Skeletal muscle tissue (tissue), 4 donors: Measurements from ENCODE around the gene DGUOK. TPM values are rescaled to one million over a fixed set of nuclear protein-coding genes. Genes with fewer than 3 reads are reported as not detected.
"Not testable (repeated sequence)": the region's sequence is repeated elsewhere in the genome, so short reads cannot be mapped to it uniquely, and the experiment has no call there.

Source experiments
- H3K27ac ChIP-seq: one replicate; pipeline ENCODE4 v1.7.0; 2013; ENCODE audit warnings: mild to moderate bottlenecking, low read depth, low read length, inconsistent platforms
- H3K27me3 ChIP-seq, 3 donors: one replicate each; pipeline ENCODE4 v1.7.0; 2013; ENCODE audit warnings: low read length in 3 of 3; ENCODE audit not compliant: control insufficient read depth in 3 of 3, insufficient read depth in 3 of 3
- H3K36me3 ChIP-seq, 3 donors: one replicate each; pipeline ENCODE4 v1.7.0; 2013; ENCODE audit warnings: low read length in 3 of 3; ENCODE audit not compliant: control insufficient read depth in 3 of 3, insufficient read depth in 3 of 3
- H3K4me1 ChIP-seq, 3 donors: one replicate each; pipeline ENCODE4 v1.7.0; 2013; ENCODE audit warnings: low read length in 3 of 3, mild to moderate bottlenecking in 3 of 3; ENCODE audit not compliant: control insufficient read depth in 3 of 3, insufficient read depth in 3 of 3
- H3K4me3 ChIP-seq, 3 donors: one replicate each; pipeline ENCODE4 v1.7.0; 2013; ENCODE audit warnings: low read length in 3 of 3
- H3K9ac ChIP-seq, 3 donors: one replicate each; pipeline ENCODE4 v1.7.0; 2013; ENCODE audit warnings: low read length in 3 of 3, mild to moderate bottlenecking in 3 of 3, moderate library complexity in 2 of 3, low read depth in 1 of 3
- H3K9me3 ChIP-seq, 3 donors: one replicate each; pipeline ENCODE4 v1.7.0; 2013; ENCODE audit warnings: low read length in 3 of 3; ENCODE audit not compliant: control insufficient read depth in 3 of 3
- total RNA-seq: library from RNA; depleted of rRNA; stranded (reverse); fragments of >200 nt; gene quantifications from one replicate; pipeline ENCODE4 v1.2.3, GENCODE V29; 2014
- donor health status: Osteomylitis.

DGUOK gene
- total RNA-seq, 1 donor from 2014 or later: 32.4 TPM

- no peak overlapping the region for H3K27ac ChIP-seq
- no peaks in the 10 kb centered on the region for H3K27me3 ChIP-seq
- peaks cover 0 to 11% (median 0%) of the 10 kb centered on the region in 3 donors for H3K36me3 ChIP-seq
- no peaks in the 10 kb centered on the region for H3K9me3 ChIP-seq
- no peak overlapping the region for H3K4me3 ChIP-seq
- H3K9ac ChIP-seq: no peak overlapping the region
- H3K4me1 ChIP-seq: peaks cover 9 to 14% (median 13%) of the 10 kb centered on the region in 3 donors
These were observed 5.1 kb downstream of the DGUOK start for GRCh38 chr2:73931531-73932500.

DNA sequence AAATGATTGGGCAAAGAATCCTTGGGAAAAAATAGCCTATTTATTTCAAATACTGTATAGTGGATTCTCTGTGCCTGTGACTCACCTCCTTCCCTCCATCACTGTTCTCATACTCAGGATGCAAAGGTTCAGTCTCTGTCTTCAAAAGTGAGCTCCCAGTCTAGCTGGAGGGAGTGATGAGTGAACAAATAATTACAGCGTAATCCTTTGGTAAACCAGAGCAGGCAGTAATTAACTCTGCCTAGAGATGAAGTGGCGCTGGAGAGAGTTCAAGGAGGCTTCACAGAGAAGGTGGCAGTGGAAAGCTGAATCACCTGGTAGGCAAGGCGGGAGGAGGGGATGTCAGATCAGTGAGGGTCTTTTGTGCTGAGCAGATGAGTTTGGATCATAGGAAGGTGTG, 6.5 kb downstream of the DGUOK start:
- H3K9me3 ChIP-seq: no peaks in the 10 kb centered on the region
- H3K36me3 ChIP-seq: peaks cover 0 to 11% (median 0%) of the 10 kb centered on the region in 3 donors
- peaks cover 4 to 17% (median 7%) of the 10 kb centered on the region in 3 donors for H3K4me1 ChIP-seq
- H3K27me3 ChIP-seq: no peaks in the 10 kb centered on the region
- no peak overlapping the region for H3K27ac ChIP-seq
- no peak overlapping the region for H3K4me3 ChIP-seq
- no peak overlapping the region for H3K9ac ChIP-seq

DNA sequence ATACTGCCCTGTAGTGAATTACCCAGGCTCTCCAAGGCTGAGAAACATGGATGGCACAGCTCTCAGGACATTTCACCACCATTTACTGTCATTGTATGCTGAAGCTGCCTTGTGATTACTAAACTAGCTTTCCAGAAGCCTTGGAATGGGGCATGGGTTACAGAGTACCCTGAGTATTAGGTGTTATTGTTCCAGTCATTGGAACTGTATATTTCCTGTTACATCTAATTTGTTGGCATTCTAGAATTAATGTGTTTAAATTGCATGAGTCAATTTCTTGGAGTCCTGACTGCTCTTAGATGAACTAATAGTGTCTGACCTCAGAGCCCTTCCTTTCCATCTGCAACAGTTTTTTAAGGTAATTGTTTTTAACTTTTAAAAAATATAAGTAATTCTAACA, 9.0 kb downstream of the DGUOK start:
- Histone ChIP-seq H3K9me3 (no peaks in the 10 kb centered on the region), H3K9ac (peak overlapping the region in 1 of 3 donors; percentile 10), H3K36me3 (peaks cover 0 to 11% (median 0%) of the 10 kb centered on the region in 3 donors), H3K27me3 (no peaks in the 10 kb centered on the region), H3K27ac (no peak overlapping the region), H3K4me3 (no peak overlapping the region), H3K4me1 (peaks cover 0 to 22% (median 2%) of the 10 kb centered on the region in 3 donors)

DNA sequence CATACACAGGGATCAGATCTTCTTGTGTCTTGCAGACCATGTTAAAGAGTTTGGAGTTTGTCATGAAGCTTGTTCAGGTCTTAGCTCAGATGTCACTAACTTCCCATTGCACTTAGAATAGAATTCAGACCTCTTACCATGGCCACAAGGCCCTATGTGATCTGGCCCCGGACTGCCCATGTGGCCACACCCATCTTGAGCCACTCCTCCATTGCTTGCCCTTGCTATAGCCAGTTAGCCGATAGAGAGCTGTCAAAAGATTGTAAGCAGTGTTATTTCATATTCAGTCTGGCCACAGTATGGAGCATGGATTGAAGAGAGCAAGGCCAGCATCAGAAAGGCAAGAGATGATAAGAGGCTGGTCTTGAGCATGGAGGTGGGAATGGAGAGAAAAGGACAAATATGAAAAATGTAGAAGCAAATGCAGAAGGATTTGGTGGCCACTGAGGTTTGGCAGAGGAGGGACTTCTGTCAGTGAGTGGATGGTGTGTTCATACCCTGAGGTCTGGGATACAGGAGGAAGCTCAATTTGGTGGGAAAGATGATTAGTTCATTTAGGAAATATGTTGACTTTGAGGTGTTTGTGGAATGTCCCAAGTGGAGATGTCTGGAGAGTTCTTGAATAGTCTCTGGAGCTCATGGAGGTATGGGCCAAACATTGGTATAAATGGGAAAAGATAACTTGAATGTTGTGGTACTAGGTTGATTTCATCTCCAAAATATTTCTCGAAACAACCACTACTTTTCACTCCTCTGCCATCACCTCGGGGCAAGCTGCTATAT, 10.6 kb downstream of the DGUOK start:
- peaks cover 0 to 10% (median 0%) of the 10 kb centered on the region in 3 donors for H3K36me3 ChIP-seq
- H3K9ac ChIP-seq: no peak overlapping the region
- peaks cover 0 to 17% (median 2%) of the 10 kb centered on the region in 3 donors for H3K4me1 ChIP-seq
- H3K27me3 ChIP-seq: no peaks in the 10 kb centered on the region
- no peaks in the 10 kb centered on the region for H3K9me3 ChIP-seq
- H3K27ac ChIP-seq: no peak overlapping the region
- no peak overlapping the region for H3K4me3 ChIP-seq

- Histone ChIP-seq H3K4me3 (no peak overlapping the region), H3K9me3 (no peaks in the 10 kb centered on the region), H3K4me1 (peaks cover 0 to 17% (median 2%) of the 10 kb centered on the region in 3 donors), H3K9ac (no peak overlapping the region), H3K27ac (no peak overlapping the region), H3K36me3 (peaks cover 0 to 6% (median 0%) of the 10 kb centered on the region in 3 donors), H3K27me3 (no peaks in the 10 kb centered on the region)
These were observed 11.2 kb downstream of the DGUOK start for GRCh38 chr2:73937899-73938298.

DNA sequence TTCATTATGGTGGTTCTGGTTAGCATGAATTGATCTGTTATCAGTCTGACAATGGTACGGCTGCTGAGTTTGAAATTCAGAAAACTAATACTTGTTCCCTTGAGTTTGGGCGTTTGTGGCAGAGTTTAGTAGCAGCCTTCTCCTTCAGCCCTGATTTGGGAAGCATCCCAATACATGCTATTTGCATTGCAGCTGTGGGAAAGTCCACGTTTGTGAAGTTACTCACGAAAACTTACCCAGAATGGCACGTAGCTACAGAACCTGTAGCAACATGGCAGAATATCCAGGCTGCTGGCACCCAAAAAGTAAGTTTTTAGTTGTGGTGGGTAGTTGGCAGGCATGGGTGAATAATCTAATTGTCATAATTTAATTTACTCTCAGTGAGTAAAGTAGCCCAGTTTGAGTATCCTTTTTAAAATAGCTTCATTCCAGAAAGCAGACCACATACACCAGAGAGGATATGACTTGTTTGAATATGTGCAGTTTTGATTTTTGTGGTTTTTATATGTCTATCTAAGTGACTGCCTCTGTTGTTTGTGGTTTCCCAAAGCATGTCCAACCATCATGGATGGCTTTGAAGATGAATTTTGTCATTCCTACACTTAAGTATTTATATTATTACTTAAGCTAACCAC, 12.2 kb downstream of the DGUOK start:
- H3K4me3 ChIP-seq: no peak overlapping the region
- H3K9me3 ChIP-seq: no peaks in the 10 kb centered on the region
- H3K9ac ChIP-seq: no peak overlapping the region
- H3K27ac ChIP-seq: no peak overlapping the region
- peaks cover 0 to 8% (median 0%) of the 10 kb centered on the region in 3 donors for H3K36me3 ChIP-seq
- H3K4me1 ChIP-seq: peaks cover 0 to 17% (median 2%) of the 10 kb centered on the region in 3 donors
- H3K27me3 ChIP-seq: no peaks in the 10 kb centered on the region

- Histone ChIP-seq H3K36me3 (peaks cover 0 to 8% (median 0%) of the 10 kb centered on the region in 3 donors), H3K9ac (no peak overlapping the region), H3K4me3 (no peak overlapping the region), H3K27ac (no peak overlapping the region), H3K4me1 (peaks cover 0 to 17% (median 2%) of the 10 kb centered on the region in 3 donors), H3K27me3 (no peaks in the 10 kb centered on the region), H3K9me3 (no peaks in the 10 kb centered on the region)
These were observed 12.7 kb downstream of the DGUOK start for GRCh38 chr2:73939419-73939818.

DNA sequence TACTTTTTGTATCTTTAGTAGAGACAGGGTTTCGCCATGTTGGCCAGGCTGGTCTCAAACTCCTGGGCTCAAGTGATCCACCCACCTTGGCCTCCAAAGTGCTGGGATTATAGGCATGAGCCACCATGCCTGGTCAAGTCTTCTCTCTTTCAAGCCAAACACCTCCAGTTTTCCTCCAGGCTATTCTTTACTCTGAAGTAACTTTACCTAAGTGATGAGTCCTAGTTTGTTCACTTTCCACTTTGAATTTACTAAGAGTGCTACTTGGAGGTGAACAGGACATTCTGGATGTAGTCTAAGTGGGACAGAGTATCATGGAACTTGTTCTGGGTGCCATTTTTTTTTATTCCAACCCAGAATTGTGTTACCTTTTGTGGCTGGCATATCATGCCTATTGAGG, 13.4 kb downstream of the DGUOK start:
- H3K9ac ChIP-seq, H3K36me3 ChIP-seq: not testable (repeated sequence)
- peaks cover 0 to 17% (median 2%) of the 10 kb centered on the region in 3 donors for H3K4me1 ChIP-seq

DNA sequence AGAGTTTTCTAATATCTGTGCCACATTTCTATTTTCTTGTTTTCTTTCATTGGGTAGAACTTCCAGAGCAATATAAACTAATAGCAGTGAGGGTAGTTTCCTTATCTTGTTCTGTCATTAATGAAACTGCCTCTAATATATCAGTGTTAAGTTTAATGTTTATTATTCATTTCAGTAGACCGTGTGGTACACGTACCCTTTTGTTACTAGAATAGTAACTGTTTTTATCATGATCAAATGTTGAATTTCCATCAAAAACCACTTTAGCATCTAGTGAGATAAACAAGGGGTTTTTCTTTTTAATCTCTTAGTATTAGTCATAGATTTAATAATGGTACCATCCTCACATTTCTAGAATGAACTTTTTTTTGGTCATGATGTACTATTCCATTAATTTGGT, 16.0 kb downstream of the DGUOK start:
- H3K4me1 ChIP-seq: peaks cover 0 to 10% (median 2%) of the 10 kb centered on the region in 3 donors
- H3K9me3 ChIP-seq: no peaks in the 10 kb centered on the region
- H3K9ac ChIP-seq: no peak overlapping the region
- peaks cover 6 to 20% (median 13%) of the 10 kb centered on the region in 3 donors for H3K36me3 ChIP-seq
- no peak overlapping the region for H3K27ac ChIP-seq
- no peaks in the 10 kb centered on the region for H3K27me3 ChIP-seq
- H3K4me3 ChIP-seq: no peak overlapping the region

More for the DNA sequence above, 13.4 kb downstream of the DGUOK start:
- H3K4me3 ChIP-seq, H3K27me3 ChIP-seq, H3K27ac ChIP-seq, H3K9me3 ChIP-seq: not testable (repeated sequence)
